ENCODE results near the gene TEX2.

DNA sequence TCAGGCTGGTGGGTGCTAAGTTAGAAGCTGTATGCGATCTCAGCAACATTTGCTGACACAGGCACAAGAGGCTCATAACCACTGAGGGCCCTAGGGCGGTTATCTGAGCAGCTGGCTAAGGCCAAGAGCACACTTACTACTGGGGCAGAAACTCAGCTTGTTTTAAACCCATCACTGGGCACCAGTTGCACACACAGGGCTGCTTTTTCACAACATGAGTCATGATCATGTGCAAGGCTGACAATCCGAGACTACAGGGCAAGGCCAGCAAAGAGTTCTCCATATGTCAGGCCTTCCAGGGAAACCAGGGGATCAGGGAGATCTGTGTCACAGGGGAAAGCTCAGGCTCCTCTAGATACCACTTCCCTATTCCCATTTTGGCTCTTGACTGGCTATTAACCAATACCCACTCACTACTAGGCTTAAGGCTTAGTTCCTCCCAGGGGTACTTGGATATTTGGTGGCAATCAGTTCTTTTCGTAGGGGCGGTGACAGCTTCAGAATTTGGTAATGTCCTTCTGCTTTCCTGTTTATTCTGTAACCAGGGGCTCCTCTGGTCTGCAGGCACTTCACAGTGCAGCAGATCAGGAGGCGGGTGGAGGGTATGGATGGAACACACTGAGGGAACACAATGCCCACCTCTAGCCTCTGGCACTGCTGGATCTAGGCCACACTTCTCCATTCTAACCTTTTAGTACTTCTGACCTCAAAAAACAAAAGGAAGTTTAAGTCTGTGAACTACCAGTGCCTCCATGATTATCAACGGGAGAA, 88.2 kb downstream of the TEX2 start:
- TF ChIP-seq, protein P1, sequence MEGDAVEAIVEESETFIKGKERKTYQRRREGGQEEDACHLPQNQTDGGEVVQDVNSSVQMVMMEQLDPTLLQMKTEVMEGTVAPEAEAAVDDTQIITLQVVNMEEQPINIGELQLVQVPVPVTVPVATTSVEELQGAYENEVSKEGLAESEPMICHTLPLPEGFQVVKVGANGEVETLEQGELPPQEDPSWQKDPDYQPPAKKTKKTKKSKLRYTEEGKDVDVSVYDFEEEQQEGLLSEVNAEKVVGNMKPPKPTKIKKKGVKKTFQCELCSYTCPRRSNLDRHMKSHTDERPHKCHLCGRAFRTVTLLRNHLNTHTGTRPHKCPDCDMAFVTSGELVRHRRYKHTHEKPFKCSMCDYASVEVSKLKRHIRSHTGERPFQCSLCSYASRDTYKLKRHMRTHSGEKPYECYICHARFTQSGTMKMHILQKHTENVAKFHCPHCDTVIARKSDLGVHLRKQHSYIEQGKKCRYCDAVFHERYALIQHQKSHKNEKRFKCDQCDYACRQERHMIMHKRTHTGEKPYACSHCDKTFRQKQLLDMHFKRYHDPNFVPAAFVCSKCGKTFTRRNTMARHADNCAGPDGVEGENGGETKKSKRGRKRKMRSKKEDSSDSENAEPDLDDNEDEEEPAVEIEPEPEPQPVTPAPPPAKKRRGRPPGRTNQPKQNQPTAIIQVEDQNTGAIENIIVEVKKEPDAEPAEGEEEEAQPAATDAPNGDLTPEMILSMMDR (IDR thresholded peaks at IDR 0.05) = no peak
- TF ChIP-seq TEAD4 (IDR thresholded peaks at IDR 0.05; ENCODE audit: borderline replicate concordance, insufficient read depth) (no peak), MXI1 (IDR thresholded peaks at IDR 0.05; ENCODE audit: low read depth, low read length) (no peak), EP300 (IDR thresholded peaks at IDR 0.05; ENCODE audit: borderline replicate concordance in 1 of 2, low read depth in 1 of 2, low read length in 1 of 2) (no peak)
